BLaER1 (cell line): ENCODE measurements around the gene ARMC6.
"Not testable (repeated sequence)": the region's sequence is repeated elsewhere in the genome, so short reads cannot be mapped to it uniquely, and the experiment has no call there.

Experiments
- H3K27ac ChIP-seq: shearing (Covaris generic); formaldehyde crosslinking; 2 replicates; pipeline ENCODE4 v1.8.1; 2022
- H3K27me3 ChIP-seq: shearing (Covaris generic); formaldehyde crosslinking; 2 replicates; pipeline ENCODE4 v1.8.1; 2022
- H3K36me3 ChIP-seq: shearing (Covaris generic); formaldehyde crosslinking; 2 replicates; pipeline ENCODE4 v1.8.1; 2022
- H3K4me1 ChIP-seq: shearing (Covaris generic); formaldehyde crosslinking; 2 replicates; pipeline ENCODE4 v1.8.1; 2022
- H3K4me2 ChIP-seq: shearing (Covaris generic); formaldehyde crosslinking; 2 replicates; pipeline ENCODE4 v1.8.1; 2022
- H3K4me3 ChIP-seq: shearing (Covaris generic); formaldehyde crosslinking; 2 replicates; pipeline ENCODE4 v1.8.1; 2022
- H3K9ac ChIP-seq: shearing (Covaris generic); formaldehyde crosslinking; 2 replicates; pipeline ENCODE4 v1.8.1; 2022
- H3K9me3 ChIP-seq: shearing (Covaris generic); formaldehyde crosslinking; 2 replicates; pipeline ENCODE4 v1.8.1; 2022
- H4K20me1 ChIP-seq: shearing (Covaris generic); formaldehyde crosslinking; 2 replicates; pipeline ENCODE4 v1.8.1; 2022
- Cebpa-rat ChIP-seq: shearing (Covaris generic); IDR thresholded peaks from 2 replicates; pipeline ENCODE4 v1.8.1; 2022

ARMC6 gene

DNA sequence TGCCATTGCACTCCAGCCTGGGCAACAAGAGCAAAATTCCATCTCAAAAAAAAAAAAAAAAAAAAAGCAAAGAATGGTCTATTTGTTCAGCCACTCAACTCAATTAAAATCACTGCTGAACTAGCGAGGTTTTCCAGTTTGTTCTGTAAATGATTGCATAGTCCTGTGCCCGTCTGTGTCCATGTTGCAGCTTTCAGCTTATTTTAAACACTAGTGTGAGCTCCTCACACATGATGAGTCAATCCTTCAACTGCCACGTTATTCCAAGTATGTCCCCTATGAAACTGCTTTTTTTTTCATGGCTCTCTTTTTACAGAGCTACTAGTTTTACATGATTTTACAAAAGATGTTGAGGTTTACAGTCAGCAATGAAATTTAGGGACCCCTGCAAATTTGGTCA, 12.3 kb upstream of the ARMC6 start:
- Histone ChIP-seq H3K27me3 (no peaks in the 10 kb centered on the region), H3K4me3 (no peak overlapping the region), H3K9me3 (no peaks in the 10 kb centered on the region), H3K36me3 (peaks cover 94% of the 10 kb centered on the region), H3K4me1 (peaks cover 13% of the 10 kb centered on the region), H3K9ac (no peak overlapping the region), H3K4me2 (no peak overlapping the region), H3K27ac (no peak overlapping the region), H4K20me1 (peaks cover 100% of the 10 kb centered on the region)
- TF ChIP-seq Cebpa-rat = no peak

DNA sequence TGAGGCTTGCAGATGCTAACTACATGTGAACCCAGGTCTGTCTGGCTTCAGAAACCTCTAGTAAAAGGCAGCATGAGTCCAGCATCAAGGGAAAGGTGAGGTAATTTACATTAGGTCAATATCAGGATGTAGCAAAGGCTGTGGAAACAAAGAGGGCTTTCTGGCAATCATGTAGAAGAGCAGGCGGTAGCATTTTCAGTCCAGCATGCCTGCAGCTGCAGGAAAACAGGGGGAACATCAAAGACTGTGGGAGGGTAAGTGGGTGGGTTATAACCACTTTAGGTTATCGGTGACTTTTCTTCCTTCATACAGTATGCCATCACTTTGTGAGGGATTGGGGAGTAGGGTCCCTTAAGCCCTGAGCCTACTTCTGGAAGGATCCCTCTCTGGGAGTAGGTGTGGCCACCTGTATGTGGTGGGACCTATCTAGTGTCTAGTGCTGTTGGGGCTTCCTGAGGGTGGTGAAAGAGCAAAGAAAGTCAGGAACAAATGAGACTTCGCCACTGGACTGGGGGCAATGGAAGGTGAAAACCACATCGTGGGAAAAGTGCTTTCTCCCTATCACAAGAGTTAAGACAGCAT, 10.9 kb upstream of the ARMC6 start:
- H3K9me3 ChIP-seq = no peaks in the 10 kb centered on the region
- no peak for TF ChIP-seq Cebpa-rat
- no peaks in the 10 kb centered on the region for H3K27me3 ChIP-seq
- peaks cover 100% of the 10 kb centered on the region for H4K20me1 ChIP-seq
- H3K27ac ChIP-seq = no peak overlapping the region
- no peak overlapping the region for H3K4me3 ChIP-seq
- H3K9ac ChIP-seq = 0 out of 2 replicates have a peak overlapping the region, but pooled peaks have one; percentile 12
- peaks cover 94% of the 10 kb centered on the region for H3K36me3 ChIP-seq
- no peak overlapping the region for H3K4me2 ChIP-seq
- H3K4me1 ChIP-seq = peaks cover 13% of the 10 kb centered on the region

DNA sequence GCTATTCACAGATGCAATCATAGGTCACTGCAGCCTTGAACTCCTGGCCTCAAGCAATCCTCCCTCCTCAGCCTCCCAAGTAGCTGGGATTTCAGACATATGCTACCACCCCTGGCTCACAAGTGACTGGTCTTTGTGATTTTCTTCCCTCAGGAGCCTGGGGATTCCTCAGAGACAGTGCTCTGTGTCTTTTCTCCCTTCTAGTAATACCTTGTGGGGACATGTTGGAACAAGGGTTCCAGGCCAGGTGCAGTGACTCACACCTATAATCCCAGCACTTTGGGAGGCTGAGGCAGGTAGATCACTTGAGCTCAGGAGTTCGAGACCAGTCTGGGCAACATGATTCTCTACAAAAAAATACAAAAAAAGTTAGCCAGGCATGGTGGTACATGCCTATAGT, 10.0 kb upstream of the ARMC6 start:
- peak overlapping the region; percentile 12 for H3K9ac ChIP-seq
- H4K20me1 ChIP-seq = peaks cover 100% of the 10 kb centered on the region
- H3K4me1 ChIP-seq = peaks cover 13% of the 10 kb centered on the region
- H3K36me3 ChIP-seq = peaks cover 94% of the 10 kb centered on the region
- H3K9me3 ChIP-seq, H3K4me3 ChIP-seq, H3K27me3 ChIP-seq, H3K27ac ChIP-seq: not testable (repeated sequence)
- peak overlapping the region; percentile 6; the same call in 1 of the 2 replicates for H3K4me2 ChIP-seq

DNA sequence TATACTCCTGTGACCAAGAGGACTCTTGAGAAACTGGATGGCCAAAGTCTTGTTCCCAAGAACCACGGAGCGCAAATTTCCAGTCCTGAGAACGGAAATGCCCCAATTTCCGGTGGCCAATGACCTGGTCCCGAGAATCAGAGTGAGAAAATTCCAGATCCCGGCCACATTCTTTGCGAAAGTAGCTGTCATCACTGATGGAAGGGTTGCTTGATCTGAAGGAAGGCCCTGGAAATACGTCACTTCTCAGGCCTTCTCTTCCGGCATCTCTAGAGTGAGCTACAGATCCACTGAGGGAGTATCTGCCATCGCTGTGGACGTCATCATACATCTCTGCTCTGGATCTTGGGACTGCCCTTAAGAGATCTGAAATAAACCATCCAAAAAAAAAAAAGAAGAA, 7.5 kb upstream of the ARMC6 start:
- no peak for TF ChIP-seq Cebpa-rat

DNA sequence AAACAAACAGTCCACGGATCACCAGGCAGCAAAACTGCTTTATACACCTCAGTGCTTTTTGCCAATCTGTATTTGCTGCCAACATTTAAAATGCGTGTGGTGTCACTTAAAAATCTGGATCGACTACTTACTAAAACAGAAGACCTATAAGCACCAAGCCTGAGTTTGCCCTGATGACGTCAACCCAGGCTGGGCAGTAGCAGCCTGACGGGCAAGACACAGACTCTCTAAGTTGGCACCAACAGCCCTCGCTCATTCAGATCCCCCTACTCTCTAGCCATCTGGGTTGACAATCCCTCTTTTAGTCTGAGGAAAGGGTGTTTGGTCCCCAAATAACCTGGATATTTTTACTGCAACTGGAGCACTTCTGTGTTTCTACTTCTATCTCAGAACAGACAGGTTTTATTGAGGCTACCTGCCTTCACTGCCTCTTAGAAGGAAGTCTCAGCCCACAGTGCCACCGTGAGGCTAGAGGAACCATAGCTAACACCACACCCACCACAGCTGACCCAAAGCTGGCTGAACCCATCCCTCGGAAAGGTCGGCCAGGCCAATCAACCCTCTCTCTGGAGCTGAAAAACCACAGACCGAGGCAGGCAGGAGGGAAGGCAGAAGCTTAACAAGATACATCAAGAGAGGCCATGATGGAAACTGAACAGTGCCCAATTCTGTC, 7.0 kb upstream of the ARMC6 start:
- TF ChIP-seq Cebpa-rat = no peak
- H4K20me1 ChIP-seq = peaks cover 94% of the 10 kb centered on the region
- no peak overlapping the region for H3K4me3 ChIP-seq
- H3K4me2 ChIP-seq = no peak overlapping the region
- peaks cover 20% of the 10 kb centered on the region for H3K4me1 ChIP-seq
- no peaks in the 10 kb centered on the region for H3K9me3 ChIP-seq
- H3K9ac ChIP-seq = peak overlapping the region; percentile 4; the same call in 1 of the 2 replicates
- no peaks in the 10 kb centered on the region for H3K27me3 ChIP-seq
- H3K36me3 ChIP-seq = peaks cover 100% of the 10 kb centered on the region
- no peak overlapping the region for H3K27ac ChIP-seq

More for the DNA sequence above, 7.5 kb upstream of the ARMC6 start:
- H3K4me2 ChIP-seq = no peak overlapping the region
- H3K9ac ChIP-seq = no peak overlapping the region
- H3K4me1 ChIP-seq = peaks cover 14% of the 10 kb centered on the region
- H3K27me3 ChIP-seq = no peaks in the 10 kb centered on the region
- no peak overlapping the region for H3K4me3 ChIP-seq
- H4K20me1 ChIP-seq = peaks cover 94% of the 10 kb centered on the region
- H3K36me3 ChIP-seq = peaks cover 100% of the 10 kb centered on the region
- no peaks in the 10 kb centered on the region for H3K9me3 ChIP-seq
- H3K27ac ChIP-seq = no peak overlapping the region

DNA sequence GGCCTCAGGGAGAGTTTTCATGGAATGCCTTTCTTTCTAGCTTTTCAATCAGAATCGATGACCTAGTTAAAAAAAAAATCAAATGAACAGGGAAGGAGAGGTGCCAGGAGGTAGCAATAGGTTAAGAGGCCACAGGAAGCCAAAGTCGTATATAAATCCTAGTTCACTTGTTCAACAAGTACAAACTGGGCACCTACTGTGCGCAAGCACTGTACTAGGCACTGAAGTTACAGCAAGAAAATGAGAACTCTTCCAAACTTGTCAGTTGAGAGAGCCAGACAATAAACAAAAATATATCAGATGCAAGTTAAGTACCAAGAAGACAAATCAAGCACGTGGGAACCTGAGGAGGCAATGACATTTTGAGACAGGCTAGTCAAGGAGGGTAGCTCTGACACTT, 6.2 kb upstream of the ARMC6 start:
- Histone ChIP-seq H3K4me2 (no peak overlapping the region), H3K4me1 (peaks cover 27% of the 10 kb centered on the region), H4K20me1 (peaks cover 94% of the 10 kb centered on the region), H3K27me3 (no peaks in the 10 kb centered on the region), H3K4me3 (no peak overlapping the region), H3K9me3 (no peaks in the 10 kb centered on the region), H3K27ac (no peak overlapping the region), H3K36me3 (peaks cover 97% of the 10 kb centered on the region), H3K9ac (no peak overlapping the region)
- TF ChIP-seq Cebpa-rat = no peak

DNA sequence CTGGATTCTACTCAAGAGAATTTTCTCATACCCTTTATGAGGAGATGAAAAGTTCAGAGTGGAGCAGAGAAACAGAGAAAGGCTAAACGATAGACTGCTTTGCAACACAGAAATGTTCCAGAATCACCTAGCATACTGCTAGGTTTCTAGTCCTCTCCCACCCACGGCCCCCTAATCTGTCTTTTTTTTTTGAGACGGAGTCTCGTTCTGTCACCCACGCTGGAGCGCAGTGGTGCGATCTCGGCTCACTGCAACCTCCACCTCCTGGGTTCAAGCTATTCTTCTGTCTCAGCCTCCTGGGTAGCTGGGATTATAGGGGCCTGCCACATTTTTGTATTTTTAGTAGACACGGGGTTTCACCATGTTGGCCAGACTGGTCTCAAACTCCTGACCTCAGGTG, 4.9 kb upstream of the ARMC6 start:
- no peaks in the 10 kb centered on the region for H3K9me3 ChIP-seq
- peaks cover 18% of the 10 kb centered on the region for H3K4me1 ChIP-seq
- H3K9ac ChIP-seq = peak overlapping the region; percentile 11; the same call in 1 of the 2 replicates
- H3K4me2 ChIP-seq = no peak overlapping the region
- TF ChIP-seq Cebpa-rat = no peak
- peaks cover 84% of the 10 kb centered on the region for H3K36me3 ChIP-seq
- H3K27me3 ChIP-seq = no peaks in the 10 kb centered on the region
- peaks cover 90% of the 10 kb centered on the region for H4K20me1 ChIP-seq
- no peak overlapping the region for H3K27ac ChIP-seq
- H3K4me3 ChIP-seq = no peak overlapping the region

DNA sequence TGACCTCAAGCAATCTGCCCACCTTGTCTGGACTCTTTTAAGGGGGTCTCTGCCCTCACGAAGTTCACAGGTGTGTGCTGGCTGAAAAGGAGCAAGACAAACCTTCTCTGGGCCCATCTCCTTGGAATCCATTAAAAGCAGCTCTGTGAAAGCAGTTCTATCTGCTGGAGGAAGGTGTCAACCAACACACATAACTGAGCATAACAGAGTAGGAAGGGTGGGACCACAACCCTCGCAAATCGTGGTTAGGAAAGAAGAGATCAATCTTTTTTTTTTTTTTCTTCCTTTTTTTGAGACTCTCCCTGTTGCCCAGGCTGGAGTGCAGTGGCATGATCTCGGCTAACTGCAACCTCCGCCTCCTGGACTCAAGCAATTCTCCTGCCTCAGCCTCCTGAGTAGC, 1.5 kb upstream of the ARMC6 start:
- Histone ChIP-seq H3K27me3 (no peaks in the 10 kb centered on the region), H3K9ac (peak overlapping the region; percentile 94), H4K20me1 (peaks cover 82% of the 10 kb centered on the region), H3K4me2 (peak overlapping the region; percentile 84), H3K36me3 (peaks cover 70% of the 10 kb centered on the region), H3K9me3 (peaks cover 3% of the 10 kb centered on the region; the same call in 1 of the 2 replicates), H3K4me1 (peaks cover 34% of the 10 kb centered on the region), H3K27ac (no peak overlapping the region), H3K4me3 (peak overlapping the region; percentile 88)
- no peak for TF ChIP-seq Cebpa-rat

DNA sequence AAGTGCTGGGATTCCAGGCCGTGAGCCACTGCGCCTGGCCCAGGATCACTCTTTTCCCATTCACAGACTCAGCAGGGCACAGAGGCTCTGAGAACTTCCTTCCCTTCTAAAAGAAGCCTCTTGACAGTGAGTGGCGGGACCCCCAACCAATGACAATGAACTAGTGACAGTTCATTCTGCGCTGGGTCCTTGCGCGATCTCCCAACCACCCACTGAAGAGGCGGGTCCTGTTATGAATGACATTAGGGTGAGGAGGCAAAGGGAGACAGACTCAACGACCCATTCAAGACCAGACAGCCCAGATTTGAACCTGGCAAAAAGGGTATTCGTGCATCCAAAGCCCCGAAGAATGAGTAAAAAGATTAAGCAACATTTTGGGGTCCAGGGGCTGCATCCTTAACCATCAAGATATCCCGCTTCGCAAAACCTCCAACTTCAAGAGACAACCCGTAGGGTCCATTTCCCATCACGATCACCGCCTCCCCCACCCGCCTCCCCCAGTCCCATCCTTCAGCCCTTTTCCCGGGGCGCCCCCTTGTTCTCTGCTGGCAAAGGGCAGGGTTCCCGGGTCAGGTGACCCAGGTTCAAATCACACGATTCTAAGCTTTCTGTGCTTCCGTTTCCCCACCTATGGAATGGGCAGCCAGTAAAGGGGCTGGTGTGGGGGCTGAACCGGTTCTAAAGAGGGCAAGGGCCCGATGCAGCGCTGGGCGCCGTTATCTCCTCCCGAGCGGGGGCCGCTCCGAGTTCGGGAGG, 805 bp upstream of the ARMC6 start:
- Histone ChIP-seq H3K4me3 (peak overlapping the region; percentile 88), H3K36me3 (peaks cover 70% of the 10 kb centered on the region), H3K9me3 (peaks cover 10% of the 10 kb centered on the region), H3K27ac (peak overlapping the region; percentile 97), H3K27me3 (no peaks in the 10 kb centered on the region), H3K4me2 (peak overlapping the region; percentile 84), H4K20me1 (peaks cover 80% of the 10 kb centered on the region), H3K4me1 (peaks cover 34% of the 10 kb centered on the region), H3K9ac (peak overlapping the region; percentile 94)
- TF ChIP-seq Cebpa-rat = no peak

DNA sequence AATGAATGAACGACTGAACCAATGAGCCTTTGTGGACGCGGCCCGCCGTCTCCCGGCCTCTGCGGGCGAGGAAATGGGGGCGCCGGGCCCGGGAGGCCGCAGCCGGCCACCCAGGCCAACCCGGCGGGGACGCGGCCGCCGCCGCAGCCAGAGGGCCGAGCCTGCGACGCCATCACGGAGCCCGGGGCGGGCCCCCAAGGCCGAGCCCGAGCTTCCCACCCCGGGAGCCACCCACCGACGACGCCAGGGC, 302 bp upstream of the ARMC6 start:
- peak overlapping the region; percentile 88 for H3K4me3 ChIP-seq
- peak overlapping the region; percentile 84 for H3K4me2 ChIP-seq
- H3K9ac ChIP-seq = peak overlapping the region; percentile 94
- H3K27me3 ChIP-seq = no peaks in the 10 kb centered on the region
- H3K4me1 ChIP-seq = peaks cover 34% of the 10 kb centered on the region
- no peak for TF ChIP-seq Cebpa-rat
- H3K9me3 ChIP-seq = peaks cover 15% of the 10 kb centered on the region
- H3K36me3 ChIP-seq = peaks cover 70% of the 10 kb centered on the region
- H3K27ac ChIP-seq = peak overlapping the region; percentile 97
- peaks cover 80% of the 10 kb centered on the region for H4K20me1 ChIP-seq
